Chondrocyte (in vitro differentiated cells): Measurements from ENCODE around the gene ALDH18A1. TPM values are rescaled to one million over a fixed set of nuclear protein-coding genes. Genes with fewer than 3 reads are reported as not detected.

ENCODE experiments used
- DNase-seq: peaks from one replicate; pipeline ENCODE4 v3.0.0; 2021; ENCODE audit warnings: mixed read lengths, low spot score
- H3K27ac Mint-ChIP-seq: one replicate; pipeline ENCODE4 v1.8.0; 2021; ENCODE audit warnings: mild to moderate bottlenecking, moderate library complexity, mixed read lengths; ENCODE audit not compliant: unreplicated experiment
- H3K27me3 Mint-ChIP-seq: 2 replicates; pipeline ENCODE4 v1.8.0; 2021; ENCODE audit warnings: low read depth, mixed read lengths
- H3K36me3 Mint-ChIP-seq: 2 replicates; pipeline ENCODE4 v1.8.0; 2021; ENCODE audit warnings: low read depth, mixed read lengths
- H3K4me1 Mint-ChIP-seq: 2 replicates; pipeline ENCODE4 v1.8.0; 2021; ENCODE audit warnings: low read depth, mild to moderate bottlenecking, mixed read lengths
- H3K4me3 Mint-ChIP-seq: one replicate; pipeline ENCODE4 v1.8.0; 2021; ENCODE audit warnings: mild to moderate bottlenecking, moderate library complexity, mixed read lengths; ENCODE audit not compliant: unreplicated experiment
- H3K9me3 Mint-ChIP-seq: 2 replicates; pipeline ENCODE4 v1.8.0; 2021; ENCODE audit warnings: low read depth, mixed read lengths
- CTCF ChIP-seq: fragments of 200-600 bp; sonication (generic); IDR thresholded peaks from 2 replicates; pipeline ENCODE4 v1.5.0; 2021; ENCODE audit warnings: antibody characterized with exemption, mild to moderate bottlenecking, moderate library complexity
- total RNA-seq: library from RNA; stranded (reverse); gene quantifications from 3 replicates; pipeline ENCODE4 v1.2.1, GENCODE V29; 2021

ALDH18A1 gene
- total RNA-seq, 1 donor from 2014 or later = 132 TPM

DNA sequence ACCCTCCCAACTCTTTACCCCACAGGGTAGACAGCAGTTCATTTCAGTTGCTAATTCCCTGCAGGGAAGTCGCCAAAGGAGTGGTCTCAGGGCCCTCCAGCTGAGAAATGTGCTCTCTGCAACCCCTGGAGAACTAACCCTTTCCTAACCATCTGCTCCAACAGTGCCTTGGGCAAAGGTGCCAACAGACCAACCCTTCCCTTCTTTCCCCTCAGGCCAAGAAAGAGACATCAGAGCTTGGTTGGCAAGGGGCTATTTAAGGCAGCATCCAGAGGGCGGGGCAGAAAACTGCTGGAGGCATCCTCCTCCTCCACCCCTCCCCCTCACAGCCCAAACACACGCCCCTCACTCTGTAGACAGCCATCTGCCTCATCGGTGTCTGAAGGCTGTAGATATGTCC lies 97.0 kb downstream of the ALDH18A1 start:
- Mint-ChIP-seq H3K4me1 (peaks cover 8% of the 10 kb centered on the region), H3K27ac (peak overlapping the region; percentile 2), H3K36me3 (no peaks in the 10 kb centered on the region), H3K9me3 (no peaks in the 10 kb centered on the region), H3K4me3 (peak overlapping the region; percentile 57), H3K27me3 (peaks cover 11% of the 10 kb centered on the region)
- TF ChIP-seq CTCF = no peak
- DNase-seq = no peak

DNA sequence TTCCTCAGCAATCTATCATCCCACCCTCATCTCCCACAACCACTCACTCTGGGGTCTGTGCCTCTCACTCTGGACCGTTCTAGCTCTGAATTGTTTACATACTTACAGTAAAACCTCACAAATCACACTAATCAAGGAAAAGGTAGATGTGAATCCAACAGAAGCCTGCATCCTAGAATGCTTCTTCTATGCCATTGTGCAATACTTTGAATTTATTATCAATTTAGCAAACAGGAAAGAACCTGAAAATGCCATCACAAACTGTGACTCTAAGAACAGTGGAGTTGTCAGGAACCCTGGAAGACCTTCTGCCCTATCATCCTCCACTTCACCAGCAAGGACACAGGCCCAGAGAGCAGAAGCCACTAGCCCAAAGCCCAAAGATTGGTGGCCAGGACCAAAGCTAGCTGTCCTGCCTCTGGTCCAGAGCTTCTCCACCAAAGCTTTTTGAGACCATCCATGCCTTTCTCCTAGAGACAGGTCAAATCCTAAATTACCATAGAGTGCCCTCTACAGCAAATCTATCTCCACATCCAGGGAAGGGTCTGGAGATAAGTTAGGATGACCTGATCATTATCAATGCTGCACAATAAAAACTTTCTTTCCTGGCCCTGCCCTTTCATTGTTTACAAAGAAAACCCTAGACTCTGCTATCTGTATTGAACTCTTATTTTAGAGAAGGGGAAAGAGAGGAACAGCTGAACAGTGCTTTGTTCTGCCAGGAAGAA lies 97.8 kb downstream of the ALDH18A1 start:
- H3K4me1 Mint-ChIP-seq = peaks cover 8% of the 10 kb centered on the region
- H3K9me3 Mint-ChIP-seq = no peaks in the 10 kb centered on the region
- H3K27me3 Mint-ChIP-seq = peaks cover 11% of the 10 kb centered on the region
- no peaks in the 10 kb centered on the region for H3K36me3 Mint-ChIP-seq
- DNase-seq = no peak
- no peak overlapping the region for H3K4me3 Mint-ChIP-seq
- H3K27ac Mint-ChIP-seq = no peak overlapping the region
- no peak for TF ChIP-seq CTCF

DNA sequence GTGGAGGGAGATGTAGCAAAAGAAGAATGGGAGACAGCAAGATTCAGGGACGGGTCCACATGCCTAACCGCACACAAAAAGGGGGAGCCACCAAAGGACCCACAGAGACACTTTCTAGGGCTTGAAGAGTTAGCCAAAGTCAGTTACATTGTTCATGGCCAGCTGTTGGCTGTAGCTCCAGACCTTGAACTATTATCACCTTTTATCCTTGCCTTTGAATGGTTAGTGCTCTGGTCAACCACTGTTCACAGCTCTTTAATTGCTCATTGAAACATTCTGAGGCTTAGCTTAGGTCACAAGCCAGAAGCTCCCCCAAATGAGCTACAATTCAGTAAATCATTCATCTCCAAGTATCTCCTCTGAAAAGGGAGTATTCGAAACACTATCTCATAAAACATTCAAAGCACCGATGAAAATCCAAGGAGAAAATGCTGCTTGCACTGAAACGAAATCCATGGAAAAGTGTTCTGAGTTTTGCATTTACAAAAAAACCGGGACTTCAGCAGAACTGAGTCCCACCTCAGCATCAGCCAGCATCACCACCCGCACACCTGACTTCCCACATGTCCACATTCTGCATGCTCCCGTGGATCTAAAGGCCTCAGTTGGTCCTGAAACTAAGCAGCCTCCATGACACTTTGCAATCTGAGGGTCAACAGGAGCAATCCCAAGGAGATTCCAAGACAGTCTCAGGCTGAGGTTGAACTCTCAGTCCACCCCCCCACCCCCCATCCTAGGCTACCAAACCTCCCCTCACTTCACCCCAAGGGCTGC lies 99.3 kb downstream of the ALDH18A1 start:
- Mint-ChIP-seq H3K27ac (no peak overlapping the region), H3K27me3 (peaks cover 11% of the 10 kb centered on the region), H3K9me3 (peaks cover 6% of the 10 kb centered on the region), H3K4me1 (peaks cover 8% of the 10 kb centered on the region), H3K4me3 (no peak overlapping the region), H3K36me3 (peaks cover 4% of the 10 kb centered on the region)
- no peak for DNase-seq
- no peak for TF ChIP-seq CTCF

Other genes starting within 250 kb of the ALDH18A1 start
- gene SORBS1, start 95.3 kb downstream of the ALDH18A1 start, total RNA-seq = 5.0 to 7.0 TPM (median 5.6 TPM) in 3 replicates
- 32.7 to 54.6 TPM (median 35.8 TPM) in 3 replicates for gene TCTN3, start 37.2 kb upstream of the ALDH18A1 start, total RNA-seq
- 2.1 to 6.0 TPM (median 5.2 TPM) in 3 replicates for gene ENTPD1, start 99.5 kb upstream of the ALDH18A1 start, total RNA-seq